HEK293 (cell line): ENCODE results near the gene NID1.

ENCODE experiments used
- ZNF274 ChIP-seq, 2 experiments: fragments of 200-500 bp in 1 of 2; fragments of 450-650 bp in 1 of 2; sonication (Bioruptor generic) in 1 of 2; formaldehyde crosslinking in 1 of 2; IDR thresholded peaks; 2 replicates each; pipeline versions ENCODE4 v1.5.1 to v1.6.1; 2014 to 2016; ENCODE audit warnings: borderline replicate concordance in 1 of 2, inconsistent platforms in 1 of 2, low read length in 1 of 2, missing biosample characterization in 1 of 2, missing genetic modification characterization in 1 of 2
- ZNF324 ChIP-seq: fragments of 450-650 bp; formaldehyde crosslinking; IDR thresholded peaks from 2 replicates; pipeline ENCODE4 v1.5.1; 2016; ENCODE audit warnings: missing biosample characterization, missing genetic modification characterization
- ZNF776 ChIP-seq: fragments of 450-650 bp; formaldehyde crosslinking; IDR thresholded peaks from 2 replicates; pipeline ENCODE4 v1.5.0; 2017; ENCODE audit warnings: missing biosample characterization, missing genetic modification characterization, borderline replicate concordance
- ZNF830 ChIP-seq: fragments of 450-650 bp; IDR thresholded peaks from 2 replicates; pipeline ENCODE4 v1.5.0; 2018; ENCODE audit warnings: missing biosample characterization, missing genetic modification characterization, low read depth, mild to moderate bottlenecking, moderate library complexity
- TF ChIP-seq, protein P1 (sequence below): fragments of 450-650 bp; formaldehyde crosslinking; IDR thresholded peaks from 2 replicates; pipeline ENCODE4 v1.5.1; 2016; ENCODE audit warnings: missing biosample characterization, missing genetic modification characterization
- TF ChIP-seq, protein P2 (sequence below): fragments of 450-650 bp; formaldehyde crosslinking; IDR thresholded peaks from 2 replicates; pipeline ENCODE4 v1.5.1; 2016; ENCODE audit warnings: missing biosample characterization, missing genetic modification characterization
- TF ChIP-seq, protein P3 (sequence below): fragments of 450-650 bp; formaldehyde crosslinking; IDR thresholded peaks from 2 replicates; pipeline ENCODE4 v1.5.1; 2017; ENCODE audit warnings: missing biosample characterization, missing genetic modification characterization

DNA sequence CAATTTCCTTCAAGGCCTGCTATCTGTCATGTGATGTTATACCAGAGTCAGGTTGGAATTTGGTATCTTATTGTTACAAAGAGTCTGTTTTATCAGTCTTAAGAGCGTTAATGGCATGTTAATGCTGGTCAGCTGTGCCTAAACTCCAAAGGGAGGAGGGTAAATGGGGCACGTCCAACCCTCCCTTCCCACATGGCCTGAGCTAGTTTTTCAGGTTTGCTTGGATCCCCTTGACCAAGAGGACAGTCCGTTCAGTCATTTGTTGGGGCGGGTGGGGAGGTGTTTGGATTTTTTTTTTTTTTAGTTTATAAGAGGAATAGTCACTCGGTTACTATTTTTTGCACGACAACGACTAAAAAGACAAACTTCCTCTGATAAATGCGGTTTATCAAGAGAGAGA lies 134.3 kb downstream of the NID1 start:
- TF ChIP-seq ZNF830 (tag by site-specific recombination) (no peak), ZNF776 (tag by site-specific recombination) (no peak), ZNF274 (IDR thresholded peaks at IDR 0.05; ENCODE audit: low read length) (no peak), ZNF274 (tag by site-specific recombination; IDR thresholded peaks at IDR 0.05; ENCODE audit: borderline replicate concordance) (no peak), ZNF324 (tag by site-specific recombination) (no peak)
- TF ChIP-seq, protein P1, sequence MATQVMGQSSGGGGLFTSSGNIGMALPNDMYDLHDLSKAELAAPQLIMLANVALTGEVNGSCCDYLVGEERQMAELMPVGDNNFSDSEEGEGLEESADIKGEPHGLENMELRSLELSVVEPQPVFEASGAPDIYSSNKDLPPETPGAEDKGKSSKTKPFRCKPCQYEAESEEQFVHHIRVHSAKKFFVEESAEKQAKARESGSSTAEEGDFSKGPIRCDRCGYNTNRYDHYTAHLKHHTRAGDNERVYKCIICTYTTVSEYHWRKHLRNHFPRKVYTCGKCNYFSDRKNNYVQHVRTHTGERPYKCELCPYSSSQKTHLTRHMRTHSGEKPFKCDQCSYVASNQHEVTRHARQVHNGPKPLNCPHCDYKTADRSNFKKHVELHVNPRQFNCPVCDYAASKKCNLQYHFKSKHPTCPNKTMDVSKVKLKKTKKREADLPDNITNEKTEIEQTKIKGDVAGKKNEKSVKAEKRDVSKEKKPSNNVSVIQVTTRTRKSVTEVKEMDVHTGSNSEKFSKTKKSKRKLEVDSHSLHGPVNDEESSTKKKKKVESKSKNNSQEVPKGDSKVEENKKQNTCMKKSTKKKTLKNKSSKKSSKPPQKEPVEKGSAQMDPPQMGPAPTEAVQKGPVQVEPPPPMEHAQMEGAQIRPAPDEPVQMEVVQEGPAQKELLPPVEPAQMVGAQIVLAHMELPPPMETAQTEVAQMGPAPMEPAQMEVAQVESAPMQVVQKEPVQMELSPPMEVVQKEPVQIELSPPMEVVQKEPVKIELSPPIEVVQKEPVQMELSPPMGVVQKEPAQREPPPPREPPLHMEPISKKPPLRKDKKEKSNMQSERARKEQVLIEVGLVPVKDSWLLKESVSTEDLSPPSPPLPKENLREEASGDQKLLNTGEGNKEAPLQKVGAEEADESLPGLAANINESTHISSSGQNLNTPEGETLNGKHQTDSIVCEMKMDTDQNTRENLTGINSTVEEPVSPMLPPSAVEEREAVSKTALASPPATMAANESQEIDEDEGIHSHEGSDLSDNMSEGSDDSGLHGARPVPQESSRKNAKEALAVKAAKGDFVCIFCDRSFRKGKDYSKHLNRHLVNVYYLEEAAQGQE, result no peak
- TF ChIP-seq, protein P2, sequence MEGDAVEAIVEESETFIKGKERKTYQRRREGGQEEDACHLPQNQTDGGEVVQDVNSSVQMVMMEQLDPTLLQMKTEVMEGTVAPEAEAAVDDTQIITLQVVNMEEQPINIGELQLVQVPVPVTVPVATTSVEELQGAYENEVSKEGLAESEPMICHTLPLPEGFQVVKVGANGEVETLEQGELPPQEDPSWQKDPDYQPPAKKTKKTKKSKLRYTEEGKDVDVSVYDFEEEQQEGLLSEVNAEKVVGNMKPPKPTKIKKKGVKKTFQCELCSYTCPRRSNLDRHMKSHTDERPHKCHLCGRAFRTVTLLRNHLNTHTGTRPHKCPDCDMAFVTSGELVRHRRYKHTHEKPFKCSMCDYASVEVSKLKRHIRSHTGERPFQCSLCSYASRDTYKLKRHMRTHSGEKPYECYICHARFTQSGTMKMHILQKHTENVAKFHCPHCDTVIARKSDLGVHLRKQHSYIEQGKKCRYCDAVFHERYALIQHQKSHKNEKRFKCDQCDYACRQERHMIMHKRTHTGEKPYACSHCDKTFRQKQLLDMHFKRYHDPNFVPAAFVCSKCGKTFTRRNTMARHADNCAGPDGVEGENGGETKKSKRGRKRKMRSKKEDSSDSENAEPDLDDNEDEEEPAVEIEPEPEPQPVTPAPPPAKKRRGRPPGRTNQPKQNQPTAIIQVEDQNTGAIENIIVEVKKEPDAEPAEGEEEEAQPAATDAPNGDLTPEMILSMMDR (tag by site-specific recombination), result no peak
- TF ChIP-seq, protein P3, sequence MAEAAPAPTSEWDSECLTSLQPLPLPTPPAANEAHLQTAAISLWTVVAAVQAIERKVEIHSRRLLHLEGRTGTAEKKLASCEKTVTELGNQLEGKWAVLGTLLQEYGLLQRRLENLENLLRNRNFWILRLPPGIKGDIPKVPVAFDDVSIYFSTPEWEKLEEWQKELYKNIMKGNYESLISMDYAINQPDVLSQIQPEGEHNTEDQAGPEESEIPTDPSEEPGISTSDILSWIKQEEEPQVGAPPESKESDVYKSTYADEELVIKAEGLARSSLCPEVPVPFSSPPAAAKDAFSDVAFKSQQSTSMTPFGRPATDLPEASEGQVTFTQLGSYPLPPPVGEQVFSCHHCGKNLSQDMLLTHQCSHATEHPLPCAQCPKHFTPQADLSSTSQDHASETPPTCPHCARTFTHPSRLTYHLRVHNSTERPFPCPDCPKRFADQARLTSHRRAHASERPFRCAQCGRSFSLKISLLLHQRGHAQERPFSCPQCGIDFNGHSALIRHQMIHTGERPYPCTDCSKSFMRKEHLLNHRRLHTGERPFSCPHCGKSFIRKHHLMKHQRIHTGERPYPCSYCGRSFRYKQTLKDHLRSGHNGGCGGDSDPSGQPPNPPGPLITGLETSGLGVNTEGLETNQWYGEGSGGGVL (tag by site-specific recombination), result no peak
